ENCODE results near the gene EFCAB3. TPM values are rescaled to one million over a fixed set of nuclear protein-coding genes. Genes with fewer than 3 reads are reported as not detected.
"Not testable (repeated sequence)": the region's sequence is repeated elsewhere in the genome, so short reads cannot be mapped to it uniquely, and the experiment has no call there.

Gene EFCAB3
- total RNA-seq, 1 experiment from 2014 or later, result not detected

DNA sequence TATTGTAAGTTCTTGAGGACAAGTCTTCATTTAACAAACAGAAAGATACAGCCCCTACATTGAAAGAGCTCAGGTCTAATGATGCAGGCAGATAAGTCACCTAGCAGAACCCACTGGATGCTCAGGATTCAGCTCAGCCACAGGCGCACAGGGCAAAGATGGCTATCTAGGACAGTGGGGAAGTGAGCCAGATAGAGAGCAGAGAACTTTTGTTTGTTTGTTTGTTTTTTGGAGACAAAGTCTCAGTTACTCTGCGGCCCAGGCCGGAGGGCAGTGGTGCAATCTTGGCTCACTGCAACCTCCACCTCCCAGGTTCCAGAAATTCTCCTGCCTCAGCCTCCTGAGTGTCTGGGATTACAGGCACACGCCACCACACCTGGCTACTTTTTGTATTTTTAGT lies 63.7 kb downstream of the EFCAB3 start:
- no peak for TF ChIP-seq CTCF (conservative IDR thresholded peaks at IDR 0.05)
- no peak for TF ChIP-seq EZH2 (IDR thresholded peaks at IDR 0.05; ENCODE audit: low read depth)
- no peaks in the 10 kb centered on the region for H3K27me3 ChIP-seq (ENCODE audit: insufficient read depth, low read depth)
- no peak overlapping the region for H2AFZ ChIP-seq
- H3K9me2 ChIP-seq (ENCODE audit: insufficient read depth), result no peaks in the 10 kb centered on the region
- DNase-seq, result no peak
- H3K9me3 ChIP-seq (ENCODE audit: insufficient read depth, low read depth), result no peaks in the 10 kb centered on the region
- H3F3A ChIP-seq (ENCODE audit: insufficient read depth, low read depth), result no peaks in the 10 kb centered on the region
- no peaks in the 10 kb centered on the region for H4K20me1 ChIP-seq (ENCODE audit: insufficient read depth)
- H3K27ac ChIP-seq, result no peak overlapping the region
- H3K4me1 ChIP-seq (replicated peaks; ENCODE audit: insufficient read depth), result no peaks in the 10 kb centered on the region
- ChIA-PET POLR2A (ENCODE audit: unreplicated experiment) (no interaction called here), CTCF (no interaction called here)
- H3K4me2 ChIP-seq, result no peak overlapping the region
- H3K4me3 ChIP-seq, result no peak overlapping the region
- BruUV-seq (replicated peaks), result no TSS peak
- intact Hi-C loops (cut with micrococcal nuclease; ENCODE audit: unreplicated experiment), result no loop called here
- no peaks in the 10 kb centered on the region for H3K79me2 ChIP-seq (ENCODE audit: low read depth)
- H3K36me3 ChIP-seq (ENCODE audit: low read depth), result no peaks in the 10 kb centered on the region

- H3K27ac ChIP-seq; POLR2A ChIA-PET (ENCODE audit: unreplicated experiment); H3K9me2 ChIP-seq (ENCODE audit: insufficient read depth); H3K9me3 ChIP-seq (ENCODE audit: insufficient read depth, low read depth); DNase-seq; intact Hi-C loops (cut with micrococcal nuclease; ENCODE audit: unreplicated experiment); H3K4me3 ChIP-seq; BruUV-seq (replicated peaks); CTCF ChIA-PET; H2AFZ ChIP-seq; H3K79me2 ChIP-seq (ENCODE audit: low read depth); H3K27me3 ChIP-seq (ENCODE audit: insufficient read depth, low read depth); H3K4me1 ChIP-seq (replicated peaks; ENCODE audit: insufficient read depth); H3K36me3 ChIP-seq (ENCODE audit: low read depth); H4K20me1 ChIP-seq (ENCODE audit: insufficient read depth); H3K4me2 ChIP-seq; H3F3A ChIP-seq (ENCODE audit: insufficient read depth, low read depth): not testable (repeated sequence)
Observed at GRCh38 chr17:62445791-62446190, 65.4 kb downstream of the EFCAB3 start.

- H3K27me3 ChIP-seq (ENCODE audit: insufficient read depth, low read depth); H3K27ac ChIP-seq; H2AFZ ChIP-seq; H3F3A ChIP-seq (ENCODE audit: insufficient read depth, low read depth); DNase-seq; H4K20me1 ChIP-seq (ENCODE audit: insufficient read depth); CTCF ChIA-PET; H3K79me2 ChIP-seq (ENCODE audit: low read depth); intact Hi-C loops (cut with micrococcal nuclease; ENCODE audit: unreplicated experiment); H3K9me2 ChIP-seq (ENCODE audit: insufficient read depth); H3K9me3 ChIP-seq (ENCODE audit: insufficient read depth, low read depth); POLR2A ChIA-PET (ENCODE audit: unreplicated experiment); H3K4me3 ChIP-seq; H3K4me1 ChIP-seq (replicated peaks; ENCODE audit: insufficient read depth); H3K36me3 ChIP-seq (ENCODE audit: low read depth); H3K4me2 ChIP-seq; BruUV-seq (replicated peaks): not testable (repeated sequence)
Observed at GRCh38 chr17:62452195-62452594, 71.8 kb downstream of the EFCAB3 start.

GRCh38 chr17:62453041-62453440 lies 72.7 kb downstream of the EFCAB3 start:
- H3K4me2 ChIP-seq; H3K27me3 ChIP-seq (ENCODE audit: insufficient read depth, low read depth); H3K4me1 ChIP-seq (replicated peaks; ENCODE audit: insufficient read depth); H3K79me2 ChIP-seq (ENCODE audit: low read depth); H2AFZ ChIP-seq; H3K4me3 ChIP-seq; H3K27ac ChIP-seq; BruUV-seq (replicated peaks); H3K9me3 ChIP-seq (ENCODE audit: insufficient read depth, low read depth); H4K20me1 ChIP-seq (ENCODE audit: insufficient read depth); H3K9me2 ChIP-seq (ENCODE audit: insufficient read depth); POLR2A ChIA-PET (ENCODE audit: unreplicated experiment); H3K36me3 ChIP-seq (ENCODE audit: low read depth); intact Hi-C loops (cut with micrococcal nuclease; ENCODE audit: unreplicated experiment); DNase-seq; H3F3A ChIP-seq (ENCODE audit: insufficient read depth, low read depth); CTCF ChIA-PET: not testable (repeated sequence)

- CTCF ChIA-PET; H3K4me2 ChIP-seq; H3K9me3 ChIP-seq (ENCODE audit: insufficient read depth, low read depth); DNase-seq; H3K36me3 ChIP-seq (ENCODE audit: low read depth); H4K20me1 ChIP-seq (ENCODE audit: insufficient read depth); H3K4me1 ChIP-seq (replicated peaks; ENCODE audit: insufficient read depth); H3K9me2 ChIP-seq (ENCODE audit: insufficient read depth); H3F3A ChIP-seq (ENCODE audit: insufficient read depth, low read depth); POLR2A ChIA-PET (ENCODE audit: unreplicated experiment); BruUV-seq (replicated peaks); H2AFZ ChIP-seq; H3K27ac ChIP-seq; H3K79me2 ChIP-seq (ENCODE audit: low read depth); H3K4me3 ChIP-seq; intact Hi-C loops (cut with micrococcal nuclease; ENCODE audit: unreplicated experiment); H3K27me3 ChIP-seq (ENCODE audit: insufficient read depth, low read depth): not testable (repeated sequence)
Observed at GRCh38 chr17:62453656-62454055, 73.3 kb downstream of the EFCAB3 start.

- H3K4me2 ChIP-seq; H2AFZ ChIP-seq; intact Hi-C loops (cut with micrococcal nuclease; ENCODE audit: unreplicated experiment); H4K20me1 ChIP-seq (ENCODE audit: insufficient read depth); BruUV-seq (replicated peaks); H3K9me2 ChIP-seq (ENCODE audit: insufficient read depth); H3K4me1 ChIP-seq (replicated peaks; ENCODE audit: insufficient read depth); DNase-seq; H3K36me3 ChIP-seq (ENCODE audit: low read depth); CTCF ChIA-PET; H3K9me3 ChIP-seq (ENCODE audit: insufficient read depth, low read depth); H3F3A ChIP-seq (ENCODE audit: insufficient read depth, low read depth); H3K27me3 ChIP-seq (ENCODE audit: insufficient read depth, low read depth); H3K4me3 ChIP-seq; H3K79me2 ChIP-seq (ENCODE audit: low read depth); H3K27ac ChIP-seq: not testable (repeated sequence)
- POLR2A ChIA-PET (ENCODE audit: unreplicated experiment), result interaction anchor here (0.7 kb wide), 1 partner anchor 9 kb away, joined by 3 read pairs; no protein-coding TSS in a partner anchor
Observed at GRCh38 chr17:62454111-62454510, 73.8 kb downstream of the EFCAB3 start.
